GM10847 (cell line): ENCODE data around the gene OR4K15.

Source experiments
- POLR2A ChIP-seq: IDR thresholded peaks from 2 replicates; pipeline ENCODE4 v1.6.1; 2011; ENCODE audit not compliant: insufficient read length; ENCODE audit errors: extremely low read depth

Gene OR4K15, protein sequence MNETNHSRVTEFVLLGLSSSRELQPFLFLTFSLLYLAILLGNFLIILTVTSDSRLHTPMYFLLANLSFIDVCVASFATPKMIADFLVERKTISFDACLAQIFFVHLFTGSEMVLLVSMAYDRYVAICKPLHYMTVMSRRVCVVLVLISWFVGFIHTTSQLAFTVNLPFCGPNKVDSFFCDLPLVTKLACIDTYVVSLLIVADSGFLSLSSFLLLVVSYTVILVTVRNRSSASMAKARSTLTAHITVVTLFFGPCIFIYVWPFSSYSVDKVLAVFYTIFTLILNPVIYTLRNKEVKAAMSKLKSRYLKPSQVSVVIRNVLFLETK

DNA sequence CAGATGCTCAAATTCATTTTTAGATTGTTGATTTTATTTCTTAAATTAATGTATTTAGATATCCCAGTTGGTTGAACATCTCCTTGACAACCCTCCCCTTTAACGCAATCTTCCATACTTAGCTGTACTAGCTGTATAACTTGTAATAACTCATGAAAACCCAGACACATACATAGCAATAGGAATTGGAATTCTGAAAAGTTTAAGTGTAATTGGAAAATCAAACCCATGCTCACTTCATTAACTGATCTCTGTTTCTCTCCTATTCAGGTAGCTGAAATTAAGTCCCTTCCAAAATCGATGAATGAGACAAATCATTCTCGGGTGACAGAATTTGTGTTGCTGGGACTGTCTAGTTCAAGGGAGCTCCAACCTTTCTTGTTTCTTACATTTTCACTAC lies at the start of gene OR4K15:
Gene OR4K15, plus strand, starts transcription at position 301 of the 400 bp plus-strand sequence. Its CDS starts 0 bp downstream, at position 301.
- TF ChIP-seq POLR2A, result no peak

DNA sequence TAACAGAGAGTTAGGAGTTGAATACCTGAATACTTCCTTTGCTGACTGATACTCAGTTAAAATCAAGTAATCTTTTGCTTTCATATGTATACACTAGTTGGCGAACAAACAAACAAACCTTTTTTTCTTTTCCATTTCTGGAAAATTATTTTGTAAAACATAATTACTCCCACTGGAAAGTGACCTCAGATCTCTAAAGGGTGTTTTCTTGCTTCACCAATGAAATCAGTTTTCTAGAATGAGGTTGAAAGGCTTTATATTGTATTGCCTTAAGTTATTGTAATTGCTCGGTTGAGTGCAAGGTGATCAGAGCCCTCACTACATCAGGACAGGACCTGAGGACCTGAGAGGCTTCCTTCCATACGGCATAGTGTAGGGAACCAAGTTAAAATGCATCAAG lies 44.8 kb upstream of the OR4K15 start, which contains the start of gene OR4K1:
Gene OR4K1, plus strand, starts transcription at position 301 of the 400 bp plus-strand sequence. CDS start 4,750 bp downstream, outside the sequence.
- TF ChIP-seq POLR2A, result no peak

DNA sequence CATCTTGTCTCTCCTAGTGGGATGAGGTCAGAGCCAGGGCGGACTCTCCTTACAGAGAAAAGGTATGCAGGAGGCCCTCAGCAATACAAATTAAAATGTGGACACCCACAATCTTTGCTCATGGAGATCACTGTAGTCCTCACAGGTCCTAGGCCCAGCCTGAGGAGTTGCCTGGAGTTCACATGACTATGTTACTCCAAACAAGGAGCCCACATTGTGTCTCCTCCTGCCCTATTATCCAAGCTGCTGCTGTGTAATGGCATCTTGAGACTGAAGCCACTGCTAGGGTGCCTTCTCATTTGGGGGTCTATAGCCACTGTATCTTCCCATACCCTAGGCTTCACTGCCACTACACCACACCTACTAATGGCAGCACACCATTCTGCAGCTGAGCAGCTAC lies 33.7 kb upstream of the OR4K15 start:
- TF ChIP-seq POLR2A, result no peak

DNA sequence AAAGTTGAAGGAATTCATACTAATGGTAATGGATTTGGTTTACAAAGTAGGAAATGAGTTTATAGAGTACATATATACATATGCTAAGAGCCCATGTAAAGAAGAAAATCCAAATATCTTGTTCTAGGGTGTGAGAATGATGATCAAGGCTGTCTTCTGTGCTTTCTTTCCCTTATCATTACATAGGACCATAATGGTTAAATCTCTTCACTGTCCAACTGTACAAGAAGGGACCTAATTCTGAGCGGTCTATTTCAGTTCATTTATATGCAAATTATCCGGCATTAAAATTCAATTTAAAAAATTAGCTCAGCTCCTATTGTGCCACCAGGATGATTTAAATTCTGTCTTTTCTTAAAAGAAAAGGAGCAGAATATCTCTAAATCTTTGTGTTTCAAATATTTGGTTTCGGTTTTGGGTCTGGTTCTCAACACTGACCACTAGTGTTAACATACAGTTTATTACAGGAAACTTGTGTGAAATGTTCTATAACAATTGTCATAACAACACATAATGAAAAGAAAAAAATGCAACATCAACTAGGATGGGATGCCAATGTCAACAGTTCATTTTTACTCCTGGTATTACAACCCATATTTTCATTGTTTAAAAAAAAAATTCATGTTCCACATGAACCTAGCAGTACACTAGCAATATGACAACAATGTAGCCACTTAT lies 27.8 kb upstream of the OR4K15 start:
- no peak for TF ChIP-seq POLR2A

DNA sequence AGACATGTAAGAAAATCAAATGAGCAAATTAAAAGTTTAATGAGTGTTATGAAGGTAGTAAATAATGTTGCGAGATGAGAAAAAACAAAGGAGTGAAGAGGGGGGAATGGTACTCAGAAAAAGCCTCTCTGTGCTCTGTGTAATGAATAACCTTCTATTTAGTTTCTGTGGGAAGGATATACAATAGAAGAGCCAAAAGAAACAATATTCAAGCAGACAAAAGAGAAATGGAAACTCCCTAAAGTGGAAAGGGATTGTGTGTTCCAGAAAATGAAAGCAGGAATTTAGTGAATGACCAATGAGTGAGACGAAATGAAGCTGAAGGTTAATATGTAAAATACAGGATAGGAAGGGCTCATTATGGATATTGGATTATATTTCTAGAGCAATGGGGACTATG lies 26.2 kb upstream of the OR4K15 start:
- no peak for TF ChIP-seq POLR2A

DNA sequence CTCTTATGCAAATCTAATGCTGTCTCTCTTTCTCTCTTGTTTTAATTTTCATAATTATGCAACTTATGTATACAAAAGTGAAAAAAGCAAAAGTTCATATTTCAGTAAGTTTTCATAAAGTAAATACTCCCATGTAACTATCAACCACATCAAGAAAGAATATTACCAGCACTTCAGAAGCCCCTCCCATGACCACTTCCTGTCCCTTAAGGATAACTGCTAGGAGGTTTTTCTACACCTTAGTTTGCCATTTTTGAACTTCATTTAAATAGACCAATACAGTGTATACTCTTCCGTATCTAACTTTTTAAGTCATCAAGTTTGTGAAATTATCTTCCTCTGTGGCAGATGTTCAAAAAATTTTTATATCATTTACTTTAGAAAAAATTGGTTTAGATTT lies 547 bp upstream of the OR4K15 start:
- no peak for TF ChIP-seq POLR2A

DNA sequence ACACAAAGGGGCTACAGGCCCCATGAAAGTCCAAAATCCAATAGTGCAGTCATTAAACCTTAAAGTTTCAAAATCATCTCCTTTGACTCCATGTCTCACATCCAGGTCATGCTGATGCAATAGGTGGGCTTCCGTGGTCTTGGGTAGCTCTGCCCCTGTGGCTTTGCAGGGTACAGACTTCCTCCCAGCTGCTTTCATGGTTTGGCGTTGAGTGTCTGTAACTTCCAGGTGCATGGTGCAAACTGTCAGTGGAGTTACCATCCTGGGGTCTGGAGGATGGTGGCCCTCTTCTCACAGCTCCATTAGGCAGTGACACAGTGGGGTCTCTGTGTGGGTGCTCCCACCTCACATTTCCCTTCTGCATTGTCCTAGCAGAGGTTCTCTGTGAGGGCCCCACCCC lies 18.0 kb downstream of the OR4K15 start:
- no peak for TF ChIP-seq POLR2A

DNA sequence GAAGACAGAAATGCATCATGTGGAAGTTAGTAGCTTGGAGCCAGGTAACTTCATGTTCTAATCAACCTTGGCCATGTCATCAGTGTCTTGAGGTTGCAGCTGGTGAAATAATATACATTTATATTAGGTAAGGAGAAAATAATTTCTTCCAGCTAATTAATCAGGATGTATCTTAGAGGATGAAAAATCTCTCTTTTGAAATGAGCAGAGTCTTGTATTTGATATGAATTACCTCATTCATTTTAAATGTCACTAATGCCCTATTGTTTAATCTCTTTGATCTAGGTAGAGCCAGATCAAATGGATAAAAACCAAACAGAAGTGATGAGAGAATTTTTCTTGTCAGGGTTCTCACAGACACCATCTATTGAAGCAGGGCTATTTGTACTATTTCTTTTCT lies 26.5 kb downstream of the OR4K15 start, which contains the start of gene OR4Q2:
Gene OR4Q2, plus strand, starts transcription at position 301 of the 400 bp plus-strand sequence.
- TF ChIP-seq POLR2A, result no peak

DNA sequence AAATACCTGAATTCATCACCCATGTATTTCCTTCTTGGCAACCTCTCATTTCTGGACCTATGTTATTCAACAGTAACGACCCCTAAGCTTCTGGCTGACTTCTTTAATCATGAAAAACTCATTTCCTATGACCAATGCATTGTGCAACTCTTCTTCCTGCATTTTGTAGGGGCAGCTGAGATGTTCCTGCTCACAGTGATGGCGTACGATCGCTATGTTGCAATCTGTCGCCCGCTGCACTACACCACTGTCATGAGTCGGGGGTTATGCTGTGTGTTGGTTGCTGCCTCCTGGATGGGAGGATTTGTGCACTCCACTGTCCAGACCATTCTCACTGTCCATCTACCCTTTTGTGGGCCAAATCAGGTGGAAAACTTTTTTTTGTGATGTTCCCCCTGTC lies 26.9 kb downstream of the OR4K15 start:
- no peak for TF ChIP-seq POLR2A

DNA sequence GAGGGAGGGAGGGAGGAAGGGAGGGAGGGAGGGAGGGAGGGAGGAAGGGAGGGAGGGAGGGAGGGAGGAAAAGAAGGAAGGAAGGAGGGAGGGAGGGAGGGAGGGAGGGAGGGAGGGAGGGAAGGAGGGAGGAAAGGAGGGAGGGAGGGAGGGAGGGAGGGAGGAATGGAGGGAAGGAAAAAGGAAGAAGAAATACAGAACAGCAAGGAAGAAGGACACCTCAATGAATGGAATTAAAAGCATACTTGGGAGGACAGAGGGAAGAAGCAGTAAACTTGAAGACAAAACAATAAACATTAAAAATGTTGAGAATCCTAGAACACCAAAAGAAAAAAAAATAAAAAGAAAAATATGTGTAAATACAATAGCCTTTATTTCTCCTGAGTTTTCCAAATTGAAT lies 32.8 kb downstream of the OR4K15 start:
- no peak for TF ChIP-seq POLR2A

DNA sequence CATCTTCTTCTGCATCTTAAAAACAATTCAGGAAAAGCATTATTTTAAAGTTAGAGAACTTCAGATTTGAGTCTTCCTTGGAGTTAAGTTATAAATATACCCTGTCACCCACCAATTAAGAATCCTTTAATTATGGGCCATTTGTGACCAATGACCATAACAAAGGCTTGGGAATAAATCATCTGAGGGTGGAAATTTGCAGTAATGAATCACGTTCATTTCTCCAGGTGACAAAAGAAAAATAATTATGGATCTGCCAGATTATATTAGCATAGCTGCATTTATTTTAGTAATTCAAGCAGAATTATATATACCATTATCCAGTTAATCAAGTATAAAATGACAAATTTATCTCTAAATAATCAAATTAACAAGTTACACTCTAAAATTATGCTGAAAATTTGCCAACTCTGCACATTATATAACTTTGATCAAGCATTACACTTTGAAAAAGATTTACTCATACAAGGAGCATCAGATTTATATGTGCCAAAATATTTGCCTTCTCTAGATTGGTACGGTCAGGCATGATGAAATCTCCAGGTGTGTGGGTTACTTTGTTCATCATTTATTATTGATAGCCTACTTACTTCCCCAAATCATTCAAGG lies 44.0 kb downstream of the OR4K15 start, which contains the start of gene OR4K14:
Gene OR4K14, minus strand, starts transcription at position 51 of the 609 bp plus-strand sequence. CDS start 4,114 bp downstream, outside the sequence.
- TF ChIP-seq POLR2A, result no peak
